Right renal cortex interstitium (tissue), 3 donors: ENCODE measurements around the gene MTX3. TPM values are rescaled to one million over a fixed set of nuclear protein-coding genes. Genes with fewer than 3 reads are reported as not detected.

ENCODE experiments used
- DNase-seq, 3 donors: peaks; one replicate each; pipeline ENCODE4 v3.0.0-alpha.2; 2013; ENCODE audit warnings: low read depth in 3 of 3, low spot score in 2 of 3
- polyA plus RNA-seq, 3 donors: library from polyadenylated mRNA; unstranded; fragments of 120-200 nt; gene quantifications; one replicate each; pipeline ENCODE4 v1.2.1, GENCODE V29; 2013; ENCODE audit not compliant: insufficient read length in 3 of 3

Gene MTX3
- polyA plus RNA-seq, 3 donors: 21.2 to 23.6 (median 22.2) TPM

DNA sequence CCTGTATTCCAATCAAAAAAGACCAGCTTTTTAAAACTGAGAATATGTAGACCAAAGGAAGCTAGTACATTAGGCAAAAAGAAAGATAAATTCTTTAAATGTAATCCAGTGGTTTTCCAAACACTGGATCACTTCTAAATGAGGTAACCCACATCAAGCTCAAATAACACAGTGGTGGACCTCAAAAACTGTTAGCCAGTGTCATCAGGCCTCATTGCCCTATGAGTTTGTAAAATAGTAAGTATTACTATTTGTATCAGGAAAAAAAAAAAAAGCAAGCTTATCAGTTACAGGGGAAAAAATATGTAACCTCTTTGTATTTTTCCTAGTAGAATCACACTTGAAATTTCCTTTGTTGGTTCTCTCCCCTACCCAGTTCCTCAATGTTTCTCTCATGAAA is 6.7 kb downstream of the MTX3 start:
- no peak for DNase-seq

GRCh38 chr5:79983618-79984017 is 7.4 kb downstream of the MTX3 start:
- DNase-seq: no peak

GRCh38 chr5:79982136-79982535 is 8.9 kb downstream of the MTX3 start:
- DNase-seq: no peak

- DNase-seq: no peak
Observed at GRCh38 chr5:79976759-79977515, 14.1 kb downstream of the MTX3 start.

DNA sequence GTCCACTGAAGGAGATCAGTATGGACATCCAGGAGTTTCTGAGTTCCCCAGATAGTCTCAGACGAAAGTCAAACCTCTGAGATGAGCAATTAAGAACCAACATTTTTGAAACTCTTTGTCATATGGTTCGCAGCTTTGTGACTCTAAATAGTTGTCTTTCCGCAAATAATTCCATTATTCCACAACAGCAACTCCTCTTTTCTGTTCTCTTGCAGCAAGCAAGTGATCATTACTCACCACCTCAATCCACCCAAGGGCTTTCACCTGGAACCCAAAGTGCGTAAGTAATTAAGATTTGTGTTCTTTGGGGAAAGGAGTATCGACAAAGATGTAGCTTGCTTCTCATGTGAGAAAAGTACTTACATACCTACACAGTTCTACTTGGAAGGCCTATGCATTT is 15.6 kb downstream of the MTX3 start:
- DNase-seq: no peak

DNA sequence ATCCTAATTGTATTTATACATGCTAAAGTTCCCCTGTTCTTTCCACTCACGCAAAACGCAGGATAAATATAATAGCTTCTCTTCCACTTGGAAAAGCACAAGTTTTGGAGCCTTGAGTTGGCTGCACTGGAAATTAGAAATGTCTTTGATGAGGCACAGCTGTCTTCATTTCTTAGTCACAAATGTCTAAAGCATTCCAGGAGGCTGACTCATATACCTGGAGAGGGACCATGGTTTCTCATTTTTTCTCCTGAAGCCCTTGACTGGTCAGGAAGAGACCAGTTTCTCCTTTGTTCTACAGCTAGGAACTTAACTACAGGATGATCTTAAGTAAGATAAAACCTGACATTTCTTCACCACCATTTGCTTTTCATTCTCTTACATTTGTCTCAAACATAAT is 16.2 kb downstream of the MTX3 start:
- DNase-seq: no peak

- DNase-seq: no peak
Observed at GRCh38 chr5:79973996-79974395, 17.1 kb downstream of the MTX3 start.

GRCh38 chr5:79973511-79973910 is 17.6 kb downstream of the MTX3 start:
- no peak for DNase-seq

GRCh38 chr5:79971156-79971555 is 19.9 kb downstream of the MTX3 start:
- no peak for DNase-seq

GRCh38 chr5:79966448-79966847 is 24.6 kb downstream of the MTX3 start:
- no peak for DNase-seq

DNA sequence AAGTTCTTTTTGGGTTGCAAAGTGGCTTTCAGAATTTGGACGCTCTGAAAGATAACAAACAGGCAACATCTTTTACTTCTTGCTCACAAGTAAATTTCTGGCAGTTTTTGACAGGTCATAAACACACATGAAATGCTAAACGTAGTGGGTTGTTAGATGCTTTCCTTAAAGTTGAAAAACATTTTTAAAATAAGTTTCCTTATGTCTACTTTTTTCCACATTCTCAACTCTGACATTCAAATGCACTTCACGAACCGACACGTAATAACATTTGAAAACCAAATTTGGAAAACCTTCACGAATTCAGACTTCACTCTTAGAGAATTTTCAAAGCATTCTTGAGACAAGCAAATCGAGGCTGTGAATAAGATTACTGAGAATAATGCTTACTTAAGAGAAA is 26.9 kb downstream of the MTX3 start:
- DNase-seq: no peak

GRCh38 chr5:79963261-79964061 is 27.6 kb downstream of the MTX3 start:
- no peak for DNase-seq

DNA sequence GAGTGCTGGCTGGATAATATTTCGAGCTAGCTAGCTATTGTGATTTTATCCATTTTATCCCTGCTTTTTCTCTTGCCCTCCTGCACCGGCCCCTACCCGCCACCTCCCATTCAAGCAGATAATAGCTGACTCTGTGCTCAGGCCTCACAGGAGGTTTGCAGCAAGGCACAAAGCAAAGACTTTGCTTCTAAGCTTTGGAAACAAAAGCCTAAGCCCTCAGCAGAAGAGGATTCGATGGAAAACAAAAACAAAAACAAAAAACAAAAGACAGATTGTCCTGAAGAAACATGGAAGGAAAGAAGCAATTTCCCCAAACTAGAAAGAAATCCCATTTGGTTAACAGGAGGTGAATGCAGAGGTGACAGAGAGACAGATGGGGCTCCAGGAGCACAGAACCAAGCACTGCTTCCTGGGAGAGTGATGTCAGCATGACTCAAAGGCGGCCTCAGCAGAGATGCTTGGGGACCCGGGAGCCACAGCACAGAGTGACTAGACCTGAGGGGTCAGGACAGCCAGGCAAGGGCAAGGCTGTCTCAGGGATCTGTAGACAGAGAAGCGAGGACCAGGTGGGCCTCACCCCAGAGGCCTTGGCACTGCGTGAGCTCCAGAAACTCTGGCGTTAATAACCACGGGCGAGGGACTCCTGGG is 28.4 kb downstream of the MTX3 start:
- no peak for DNase-seq

GRCh38 chr5:79961716-79962574 is 29.1 kb downstream of the MTX3 start:
- no peak for DNase-seq

GRCh38 chr5:79959407-79959806 is 31.7 kb downstream of the MTX3 start:
- DNase-seq: no peak

DNA sequence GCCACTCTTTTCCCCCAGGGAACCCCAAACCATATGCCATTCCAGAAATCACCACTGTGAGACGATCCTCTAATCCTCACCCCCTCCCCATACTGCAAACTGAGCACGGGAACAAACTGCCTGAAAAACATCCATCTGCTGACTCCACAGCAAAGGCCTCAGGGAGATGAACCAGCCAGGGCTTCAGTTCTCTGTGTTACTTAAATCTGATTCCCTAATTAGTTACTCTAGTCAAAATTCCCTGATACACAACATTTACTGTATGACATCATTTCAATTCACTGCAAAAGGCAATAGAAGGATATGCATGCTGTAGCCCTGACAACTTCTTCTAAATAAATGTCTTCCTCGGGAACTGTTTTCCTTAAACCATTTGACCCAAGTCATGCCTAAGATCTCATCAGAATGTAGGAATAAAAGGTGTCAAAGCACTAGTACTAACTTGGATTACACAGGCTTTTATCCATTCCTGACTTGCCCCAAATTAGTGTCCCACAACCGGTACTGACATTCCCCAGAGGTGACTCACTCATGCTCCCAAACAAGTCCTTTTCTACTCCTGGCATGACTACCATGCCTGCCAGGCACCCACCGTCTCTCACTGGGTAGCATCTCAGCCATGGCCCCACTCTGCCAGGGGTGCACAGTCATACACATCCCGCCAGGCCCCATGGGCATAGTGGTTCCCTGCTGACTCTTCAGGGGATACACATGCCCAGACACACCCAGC is 35.0 kb downstream of the MTX3 start:
- DNase-seq: no peak

DNA sequence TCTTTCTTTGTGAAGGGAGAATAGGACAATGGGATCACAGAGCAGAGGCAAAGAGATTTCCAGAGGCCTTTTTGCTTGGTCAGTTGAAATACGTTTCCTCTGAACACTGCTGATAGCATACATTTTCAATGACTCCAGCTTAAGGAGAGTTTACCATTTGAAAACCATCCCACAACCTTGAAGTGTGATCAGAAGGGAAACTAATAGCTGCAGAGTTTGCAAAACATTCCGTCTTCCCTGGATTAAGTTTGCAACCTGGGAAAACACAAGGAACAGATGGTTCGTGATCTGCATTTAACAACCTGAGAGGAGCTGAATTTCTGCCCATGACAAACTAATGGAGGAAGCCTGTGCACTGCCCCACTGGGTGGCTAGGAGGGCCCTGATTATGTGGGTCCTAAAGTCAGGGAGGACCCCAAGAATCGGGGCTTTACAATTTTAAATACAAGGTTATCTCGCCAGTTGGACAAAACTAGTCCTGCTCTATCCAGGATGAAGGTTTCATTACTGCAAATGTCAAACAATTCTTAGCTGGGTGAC is 35.6 kb downstream of the MTX3 start:
- no peak for DNase-seq

DNA sequence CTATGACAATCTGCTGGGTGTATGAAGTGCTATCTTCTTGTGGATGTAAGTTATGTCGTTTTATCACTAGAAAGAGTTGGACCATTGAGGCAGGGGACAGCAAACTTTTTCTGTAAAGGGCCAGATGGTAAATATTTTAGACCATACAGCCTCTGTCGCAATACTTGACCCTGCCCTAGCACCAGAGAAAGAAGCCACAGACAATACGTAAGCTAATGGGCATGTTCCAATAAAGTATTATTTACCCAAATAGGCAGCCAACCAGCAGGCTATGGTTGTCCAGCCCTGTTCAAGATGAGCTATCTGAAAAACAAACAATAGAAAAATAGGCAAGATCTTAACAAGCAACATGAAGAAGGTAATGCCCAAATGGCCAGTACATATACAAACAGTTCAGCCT is 36.4 kb downstream of the MTX3 start:
- no peak for DNase-seq

DNA sequence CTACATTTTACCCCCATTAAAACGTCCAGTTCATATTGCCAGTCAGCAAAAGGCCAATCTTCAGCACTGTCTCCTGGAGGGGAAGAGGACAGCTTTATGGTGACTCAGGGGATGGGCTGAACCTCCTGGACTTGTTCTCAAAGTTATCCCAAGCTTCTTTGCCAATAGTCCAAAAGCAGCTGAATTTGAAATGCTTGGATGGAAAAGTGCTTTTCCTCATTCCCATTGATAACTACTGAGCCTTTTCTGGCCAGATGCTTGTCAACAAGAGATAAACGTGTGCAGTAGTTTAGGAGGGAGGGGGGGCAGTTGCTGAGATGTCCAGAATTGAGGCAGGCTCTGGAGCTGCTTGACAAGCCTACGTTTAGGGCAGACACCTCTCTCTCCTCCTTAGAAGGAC is 43.5 kb downstream of the MTX3 start:
- DNase-seq: no peak

DNA sequence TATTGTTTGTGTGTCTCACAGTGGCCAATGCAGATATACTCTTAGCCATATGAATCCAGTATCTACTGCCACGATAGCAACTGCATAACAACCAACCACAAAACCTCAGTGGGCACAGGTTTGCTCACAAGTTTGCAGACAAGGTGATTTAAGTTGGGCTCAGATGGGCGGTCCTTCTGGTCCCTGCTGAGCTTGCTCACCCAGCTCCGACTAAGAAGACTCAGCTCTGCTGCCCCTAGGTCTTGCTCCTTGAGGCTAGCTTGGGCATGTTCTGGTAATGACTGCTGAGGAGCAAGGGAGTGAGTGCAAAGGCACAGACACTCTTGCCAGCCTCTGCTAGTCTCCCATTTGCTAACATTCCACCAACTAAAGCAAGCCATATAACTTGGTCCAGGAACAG is 52.6 kb downstream of the MTX3 start:
- DNase-seq: no peak
